Memory B cell (primary cell): ENCODE results near the gene CLINT1.
"Not testable (repeated sequence)": the region's sequence is repeated elsewhere in the genome, so short reads cannot be mapped to it uniquely, and the experiment has no call there.

Experiments
- ATAC-seq: fragments of 150-1000 bp; cut with Tn5 transposase; 2 replicates; pipeline ENCODE4 v1.10.0; 2021; ENCODE audit warnings: low read depth, mild to moderate bottlenecking, moderate library complexity
- DNase-seq, 2 donors: peaks; one replicate each; pipeline ENCODE4 v3.0.0; 2022; ENCODE audit warnings: low spot score in 2 of 2
- H3K27ac Mint-ChIP-seq: one replicate; pipeline ENCODE4 v1.8.0; 2022; ENCODE audit warnings: mild to moderate bottlenecking, moderate library complexity, mixed read lengths
- H3K27me3 Mint-ChIP-seq: one replicate; pipeline ENCODE4 v1.8.0; 2022; ENCODE audit warnings: mixed read lengths
- H3K36me3 Mint-ChIP-seq: one replicate; pipeline ENCODE4 v1.8.0; 2022; ENCODE audit warnings: mild to moderate bottlenecking, mixed read lengths
- H3K4me1 Mint-ChIP-seq: one replicate; pipeline ENCODE4 v1.8.0; 2022; ENCODE audit warnings: mixed read lengths
- H3K4me3 Mint-ChIP-seq: one replicate; pipeline ENCODE4 v1.8.0; 2022; ENCODE audit warnings: mild to moderate bottlenecking, moderate library complexity, mixed read lengths
- H3K9me3 Mint-ChIP-seq: one replicate; pipeline ENCODE4 v1.8.0; 2022; ENCODE audit warnings: mixed read lengths

CLINT1 gene

GRCh38 chr5:157858527-157859226 lies at the start of gene CLINT1:
TSS of gene CLINT1 (minus strand) at chr5:157859145. CDS start at chr5:157858970, 175 bp downstream.
- no peaks in the 10 kb centered on the region for H3K9me3 Mint-ChIP-seq
- H3K27me3 Mint-ChIP-seq = no peaks in the 10 kb centered on the region
- H3K4me1 Mint-ChIP-seq = peaks cover 49% of the 10 kb centered on the region
- H3K27ac Mint-ChIP-seq = peak within 1 kb of the TSS; percentile 98
- peak within 1 kb of the TSS; percentile 98 for H3K4me3 Mint-ChIP-seq
- ATAC-seq (peak; percentile 96), DNase-seq (peak; percentile 78 to 87)
- H3K36me3 Mint-ChIP-seq = peaks cover 4% of the 10 kb centered on the region

GRCh38 chr5:157908459-157908858 lies 49.5 kb upstream of the CLINT1 start:
- H3K4me1 Mint-ChIP-seq = peaks cover 14% of the 10 kb centered on the region
- H3K27ac Mint-ChIP-seq = no peak overlapping the region
- ATAC-seq = no peak
- H3K9me3 Mint-ChIP-seq = no peaks in the 10 kb centered on the region
- no peak for DNase-seq
- H3K27me3 Mint-ChIP-seq = no peaks in the 10 kb centered on the region
- no peak overlapping the region for H3K4me3 Mint-ChIP-seq
- H3K36me3 Mint-ChIP-seq = no peaks in the 10 kb centered on the region

- Mint-ChIP-seq H3K27me3 (no peaks in the 10 kb centered on the region), H3K36me3 (no peaks in the 10 kb centered on the region), H3K9me3 (no peaks in the 10 kb centered on the region), H3K27ac (no peak overlapping the region), H3K4me1 (peaks cover 6% of the 10 kb centered on the region), H3K4me3 (no peak overlapping the region)
- DNase-seq (no peak), ATAC-seq (no peak)
Measured at GRCh38 chr5:157907479-157907878, 48.5 kb upstream of the CLINT1 start.

GRCh38 chr5:157903117-157903450 lies 44.1 kb upstream of the CLINT1 start:
- Mint-ChIP-seq H3K36me3 (no peaks in the 10 kb centered on the region), H3K27ac (no peak overlapping the region), H3K4me1 (no peaks in the 10 kb centered on the region), H3K27me3 (peaks cover 3% of the 10 kb centered on the region), H3K4me3 (no peak overlapping the region), H3K9me3 (no peaks in the 10 kb centered on the region)
- DNase-seq (no peak), ATAC-seq (no peak)

- no peak for DNase-seq
- ATAC-seq = no peak
- Mint-ChIP-seq H3K27me3 (peaks cover 3% of the 10 kb centered on the region), H3K4me3 (no peak overlapping the region), H3K27ac (no peak overlapping the region), H3K9me3 (no peaks in the 10 kb centered on the region), H3K4me1 (no peaks in the 10 kb centered on the region), H3K36me3 (no peaks in the 10 kb centered on the region)
Measured at GRCh38 chr5:157902449-157903116, 43.6 kb upstream of the CLINT1 start.

GRCh38 chr5:157900644-157901043 lies 41.7 kb upstream of the CLINT1 start:
- Mint-ChIP-seq H3K27me3 (peaks cover 3% of the 10 kb centered on the region), H3K36me3 (no peaks in the 10 kb centered on the region), H3K4me1 (no peaks in the 10 kb centered on the region), H3K9me3 (no peaks in the 10 kb centered on the region), H3K4me3 (no peak overlapping the region), H3K27ac (no peak overlapping the region)
- no peak for ATAC-seq
- DNase-seq = no peak

- peaks cover 3% of the 10 kb centered on the region for H3K4me1 Mint-ChIP-seq
- H3K27me3 Mint-ChIP-seq = no peaks in the 10 kb centered on the region
- ATAC-seq = no peak
- H3K36me3 Mint-ChIP-seq = no peaks in the 10 kb centered on the region
- no peaks in the 10 kb centered on the region for H3K9me3 Mint-ChIP-seq
- DNase-seq = no peak
- no peak overlapping the region for H3K27ac Mint-ChIP-seq
- H3K4me3 Mint-ChIP-seq = no peak overlapping the region
Measured at GRCh38 chr5:157893611-157894010, 34.7 kb upstream of the CLINT1 start.

GRCh38 chr5:157892974-157893373 lies 34.0 kb upstream of the CLINT1 start:
- Mint-ChIP-seq H3K27me3 (no peaks in the 10 kb centered on the region), H3K36me3 (no peaks in the 10 kb centered on the region), H3K27ac (no peak overlapping the region), H3K4me3 (no peak overlapping the region), H3K4me1 (peaks cover 3% of the 10 kb centered on the region), H3K9me3 (no peaks in the 10 kb centered on the region)
- DNase-seq (no peak), ATAC-seq (no peak)

GRCh38 chr5:157890836-157891597 lies 32.1 kb upstream of the CLINT1 start:
- Mint-ChIP-seq H3K4me1 (peaks cover 3% of the 10 kb centered on the region), H3K27ac (no peak overlapping the region), H3K4me3 (no peak overlapping the region), H3K27me3 (no peaks in the 10 kb centered on the region), H3K9me3 (no peaks in the 10 kb centered on the region), H3K36me3 (no peaks in the 10 kb centered on the region)
- DNase-seq = no peak
- no peak for ATAC-seq

- Mint-ChIP-seq H3K27ac (no peak overlapping the region), H3K4me3 (no peak overlapping the region), H3K9me3 (no peaks in the 10 kb centered on the region), H3K27me3 (no peaks in the 10 kb centered on the region), H3K36me3 (no peaks in the 10 kb centered on the region), H3K4me1 (peaks cover 6% of the 10 kb centered on the region)
- DNase-seq (no peak), ATAC-seq (no peak)
Measured at GRCh38 chr5:157888814-157889532, 30.0 kb upstream of the CLINT1 start.

GRCh38 chr5:157886796-157887380 lies 27.9 kb upstream of the CLINT1 start:
- Mint-ChIP-seq H3K36me3 (no peaks in the 10 kb centered on the region), H3K4me1 (peaks cover 3% of the 10 kb centered on the region), H3K27ac (no peak overlapping the region), H3K9me3 (no peaks in the 10 kb centered on the region), H3K27me3 (no peaks in the 10 kb centered on the region), H3K4me3 (no peak overlapping the region)
- ATAC-seq = no peak
- no peak for DNase-seq

- H3K4me3 Mint-ChIP-seq, H3K9me3 Mint-ChIP-seq, H3K36me3 Mint-ChIP-seq, H3K4me1 Mint-ChIP-seq, H3K27me3 Mint-ChIP-seq, ATAC-seq, DNase-seq, H3K27ac Mint-ChIP-seq: not testable (repeated sequence)
Measured at GRCh38 chr5:157885051-157885450, 26.1 kb upstream of the CLINT1 start.

GRCh38 chr5:157881498-157881897 lies 22.6 kb upstream of the CLINT1 start:
- DNase-seq, ATAC-seq, H3K27ac Mint-ChIP-seq, H3K36me3 Mint-ChIP-seq, H3K4me3 Mint-ChIP-seq, H3K9me3 Mint-ChIP-seq, H3K4me1 Mint-ChIP-seq, H3K27me3 Mint-ChIP-seq: not testable (repeated sequence)

GRCh38 chr5:157877821-157878220 lies 18.9 kb upstream of the CLINT1 start:
- no peak overlapping the region for H3K27ac Mint-ChIP-seq
- DNase-seq = no peak
- H3K27me3 Mint-ChIP-seq = no peaks in the 10 kb centered on the region
- no peak for ATAC-seq
- peaks cover 3% of the 10 kb centered on the region for H3K4me1 Mint-ChIP-seq
- H3K4me3 Mint-ChIP-seq = no peak overlapping the region
- no peaks in the 10 kb centered on the region for H3K36me3 Mint-ChIP-seq
- no peaks in the 10 kb centered on the region for H3K9me3 Mint-ChIP-seq
